K562 (cell line): Measurements from ENCODE around the gene ZNF316.

Experiments
- ATF3 ChIP-seq, 2 experiments: fragments of 450-650 bp in 1 of 2; sonication (generic) in 1 of 2; formaldehyde crosslinking in 1 of 2; IDR thresholded peaks in 1 of 2; conservative IDR thresholded peaks in 1 of 2; 2 replicates each; pipeline versions ENCODE4 v1.6.1 to v1.8.1; 2016 to 2023; ENCODE audit warnings: mild to moderate bottlenecking in 2 of 2, moderate library complexity in 2 of 2, inconsistent platforms in 1 of 2, missing genetic modification reagents in 1 of 2
- CUX1 ChIP-seq: fragments of 200-800 bp; sonication (Bioruptor generic); IDR thresholded peaks from 2 replicates; pipeline ENCODE4 v1.6.1; 2016; ENCODE audit warnings: missing genetic modification characterization, missing compliant biosample characterization
- DPF2 ChIP-seq: fragments of 450-650 bp; IDR thresholded peaks from 2 replicates; pipeline ENCODE4 v1.6.1; 2016
- EGR1 ChIP-seq: fragments of 450-650 bp; conservative IDR thresholded peaks from 2 replicates; pipeline ENCODE4 v1.6.1; 2017; ENCODE audit warnings: mild to moderate bottlenecking
- RBM39 ChIP-seq: fragments of 200-400 bp; formaldehyde crosslinking; optimal IDR thresholded peaks from 2 replicates; pipeline ENCODE3; 2018; ENCODE audit warnings: low read depth, low read length
- TBP ChIP-seq: optimal IDR thresholded peaks from 2 replicates; pipeline ENCODE3; 2011; ENCODE audit warnings: low read depth, low read length, improper control_type of control experiment

- TF ChIP-seq RBM39 (no peak), TBP (no peak), EGR1 (no peak), CUX1 (CRISPR knock-in tag) (no peak), ATF3 (IDR thresholded peaks at IDR 0.05) (no peak), ATF3 (CRISPR knock-in tag; conservative IDR thresholded peaks at IDR 0.05) (no peak), DPF2 (no peak)
Measured at GRCh38 chr7:6606866-6607583, 30.1 kb upstream of the ZNF316 start.
